GM23338 (cell line): ENCODE results near the gene RRP12. TPM values are rescaled to one million over a fixed set of nuclear protein-coding genes. Genes with fewer than 3 reads are reported as not detected.
A peak's percentile ranks its signal among the peaks of the same experiment; 100 is the strongest.

Experiments used
- ATAC-seq: fragments of 200-7000 bp; cut with Tn5 transposase; 3 replicates; pipeline ENCODE4 v1.9.1; 2020
- DNase-seq: peaks from one replicate; pipeline ENCODE4 v3.0.0-alpha.2; 2015; ENCODE audit warnings: low spot score
- H2AFZ ChIP-seq: fragments of 200-600 bp; sonication (generic); 2 replicates; pipeline ENCODE4 v1.8.0; 2016; ENCODE audit warnings: antibody characterized with exemption, mild to moderate bottlenecking, moderate library complexity
- H3F3A ChIP-seq: fragments of 200-600 bp; sonication (generic); replicated peaks from 2 replicates; pipeline ENCODE4 v1.8.0; 2017; ENCODE audit warnings: antibody characterized with exemption, mixed run types, low read depth
- H3K27ac ChIP-seq: fragments of 200-600 bp; sonication (generic); 2 replicates; pipeline ENCODE4 v1.6.1; 2016; ENCODE audit warnings: low read depth
- H3K27me3 ChIP-seq: fragments of 200-600 bp; sonication (generic); 2 replicates; pipeline ENCODE4 v1.8.0; 2016; ENCODE audit warnings: mild to moderate bottlenecking, mixed run types, moderate library complexity; ENCODE audit not compliant: insufficient read depth
- H3K36me3 ChIP-seq: fragments of 200-600 bp; sonication (generic); 2 replicates; pipeline ENCODE4 v1.8.0; 2016; ENCODE audit warnings: mild to moderate bottlenecking; ENCODE audit not compliant: insufficient read depth
- H3K4me1 ChIP-seq: fragments of 200-600 bp; sonication (generic); 2 replicates; pipeline ENCODE4 v1.8.0; 2016; ENCODE audit warnings: mild to moderate bottlenecking, moderate library complexity; ENCODE audit not compliant: insufficient read depth
- H3K4me2 ChIP-seq: fragments of 200-600 bp; sonication (generic); 2 replicates; pipeline ENCODE4 v1.7.1; 2017; ENCODE audit warnings: mixed run types
- H3K4me3 ChIP-seq: fragments of 200-600 bp; sonication (generic); 2 replicates; pipeline ENCODE4 v1.6.1; 2016; ENCODE audit warnings: mixed run types
- H3K79me2 ChIP-seq: fragments of 200-600 bp; sonication (generic); replicated peaks from 2 replicates; pipeline ENCODE4 v1.8.0; 2017; ENCODE audit warnings: mild to moderate bottlenecking; ENCODE audit not compliant: insufficient read depth
- H3K9me2 ChIP-seq: fragments of 200-600 bp; sonication (generic); 2 replicates; pipeline ENCODE4 v1.8.0; 2017; ENCODE audit not compliant: insufficient read depth
- H4K20me1 ChIP-seq: fragments of 200-600 bp; sonication (generic); replicated peaks from 2 replicates; pipeline ENCODE4 v1.8.0; 2017; ENCODE audit warnings: mild to moderate bottlenecking; ENCODE audit not compliant: insufficient read depth
- H3K27ac Mint-ChIP-seq: 2 replicates; pipeline ENCODE4 v1.8.0; 2020; ENCODE audit warnings: inconsistent platforms, mild to moderate bottlenecking, moderate library complexity, mixed read lengths
- H3K27me3 Mint-ChIP-seq: 3 replicates; pipeline ENCODE4 v1.8.0; 2022; ENCODE audit warnings: low read depth, mild to moderate bottlenecking, moderate library complexity, mixed read lengths, inconsistent platforms; ENCODE audit not compliant: insufficient read depth, poor library complexity
- H3K36me3 Mint-ChIP-seq: 3 replicates; pipeline ENCODE4 v1.8.0; 2021; ENCODE audit warnings: low read depth, mild to moderate bottlenecking, inconsistent platforms, moderate library complexity, mixed read lengths
- H3K4me1 Mint-ChIP-seq: 3 replicates; pipeline ENCODE4 v1.8.0; 2020; ENCODE audit warnings: mild to moderate bottlenecking, inconsistent platforms, mixed read lengths
- H3K4me3 Mint-ChIP-seq: 3 replicates; pipeline ENCODE4 v1.8.0; 2021; ENCODE audit warnings: moderate library complexity, mild to moderate bottlenecking, inconsistent platforms, mixed read lengths
- H3K9me3 Mint-ChIP-seq: 3 replicates; pipeline ENCODE4 v1.8.0; 2020; ENCODE audit warnings: moderate library complexity, mild to moderate bottlenecking, inconsistent platforms, mixed read lengths
- CREB1 ChIP-seq: fragments of 250-450 bp; sonication (Bioruptor Pico); IDR thresholded peaks from 2 replicates; pipeline ENCODE4 v1.5.0; 2020; ENCODE audit warnings: low read depth, mild to moderate bottlenecking, moderate library complexity
- CTCF ChIP-seq, 2 experiments: fragments of 200-600 bp in 1 of 2; sonication (generic) in 1 of 2; conservative IDR thresholded peaks; 2 replicates each; pipeline versions ENCODE4 v1.5.1 to v1.6.1; 2016 to 2017; ENCODE audit warnings: antibody characterized with exemption in 2 of 2, low read depth in 2 of 2, mild to moderate bottlenecking in 2 of 2, moderate library complexity in 1 of 2
- ETS1 ChIP-seq: IDR thresholded peaks from 2 replicates; pipeline ENCODE4 v1.6.1; 2016; ENCODE audit warnings: antibody characterized with exemption
- EZH2 ChIP-seq: fragments of 200-600 bp; sonication (generic); IDR thresholded peaks from one replicate; pipeline ENCODE4 v1.8.0; 2017; ENCODE audit warnings: antibody characterized with exemption, mild to moderate bottlenecking, low read depth; ENCODE audit not compliant: unreplicated experiment
- EZH2phosphoT487 ChIP-seq: fragments of 200-600 bp; sonication (generic); IDR thresholded peaks from one replicate; pipeline ENCODE4 v1.8.1; 2018; ENCODE audit warnings: antibody characterized with exemption; ENCODE audit not compliant: unreplicated experiment
- JUNB ChIP-seq: IDR thresholded peaks from one replicate; pipeline ENCODE4 v1.6.1; 2016; ENCODE audit warnings: antibody characterized with exemption; ENCODE audit not compliant: unreplicated experiment
- NANOG ChIP-seq: IDR thresholded peaks from 2 replicates; pipeline ENCODE4 v1.6.1; 2016; ENCODE audit warnings: antibody characterized with exemption, borderline replicate concordance
- ZNF114 ChIP-seq: fragments of 250-450 bp; sonication (Bioruptor Pico); IDR thresholded peaks from 2 replicates; pipeline ENCODE4 v1.5.0; 2020; ENCODE audit warnings: mild to moderate bottlenecking, moderate library complexity
- ZNF462 ChIP-seq: fragments of 250-450 bp; sonication (Bioruptor Pico); IDR thresholded peaks from 2 replicates; pipeline ENCODE4 v1.5.0; 2020; ENCODE audit warnings: mild to moderate bottlenecking, moderate library complexity
- polyA plus RNA-seq: library from polyadenylated mRNA; unstranded; fragments of >200 nt; fragmentation: Nextera tagmentation; extraction: Ambion mirVana; gene quantifications from 2 replicates; pipeline ENCODE4 v1.2.1, GENCODE V29; 2016
- total RNA-seq: library from RNA; depleted of rRNA; stranded (reverse); fragments of >200 nt; shearing (Covaris generic); gene quantifications from 2 replicates; pipeline ENCODE4 v1.2.3, GENCODE V29; 2014

The RRP12 gene
- total and polyA plus RNA-seq, 2 experiments from 2014 or later, result 53.4 to 62.6 TPM

GRCh38 chr10:97435211-97435610, 34.1 kb upstream of the RRP12 start:
- Histone ChIP-seq H3K36me3 (peaks cover 53% of the 10 kb centered on the region), H3K79me2 (peaks cover 11% of the 10 kb centered on the region), H4K20me1 (peaks cover 22% of the 10 kb centered on the region), H3K4me1 (no peaks in the 10 kb centered on the region), H3K27ac (peak overlapping the region; percentile 55; the same call in 1 of the 2 replicates), H2AFZ (no peak overlapping the region), H3K4me2 (no peak overlapping the region), H3F3A (peaks cover 46% of the 10 kb centered on the region), H3K9me2 (no peaks in the 10 kb centered on the region), H3K4me3 (no peak overlapping the region), H3K27me3 (no peaks in the 10 kb centered on the region)
- TF ChIP-seq NANOG, result no peak
- TF ChIP-seq ETS1, result no peak
- no peak for TF ChIP-seq CREB1 (CRISPR knock-in tag)
- TF ChIP-seq ZNF462 (CRISPR knock-in tag), result no peak
- TF ChIP-seq EZH2, result no peak
- TF ChIP-seq ZNF114, result no peak
- no peak for TF ChIP-seq CTCF (conservative IDR thresholded peaks at IDR 0.05; ENCODE audit: low read depth in 2 of 2)
- no peak for TF ChIP-seq JUNB
- TF ChIP-seq EZH2phosphoT487, result no peak
- H3K27ac Mint-ChIP-seq, result no peak overlapping the region
- peaks cover 11% of the 10 kb centered on the region for H3K27me3 Mint-ChIP-seq
- peaks cover 90% of the 10 kb centered on the region for H3K36me3 Mint-ChIP-seq
- ATAC-seq, result no peak
- H3K4me3 Mint-ChIP-seq, result no peak overlapping the region
- no peaks in the 10 kb centered on the region for H3K4me1 Mint-ChIP-seq
- DNase-seq, result no peak
- H3K9me3 Mint-ChIP-seq, result no peaks in the 10 kb centered on the region
